H1 (cell line): ENCODE results near the gene GPR137.

Experiments
- POLR2A ChIP-seq, 2 experiments: IDR thresholded peaks; 1 replicate in 1 of 2; 2 replicates in 1 of 2; pipeline ENCODE4 v1.6.1; 2011; ENCODE audit warnings: low read depth in 2 of 2, low read length in 2 of 2, mild to moderate bottlenecking in 2 of 2; ENCODE audit errors: control extremely low read depth in 1 of 2
- TF ChIP-seq, protein P1 (sequence below), 3 experiments: IDR thresholded peaks; 1 replicate in 2 of 3; 2 replicates in 1 of 3; pipeline versions ENCODE4 v1.5.1 to v1.6.1; 2011; ENCODE audit warnings: low read length in 3 of 3, mild to moderate bottlenecking in 3 of 3, inconsistent platforms in 2 of 3, low read depth in 1 of 3, moderate library complexity in 1 of 3; ENCODE audit not compliant: insufficient read depth in 1 of 3; ENCODE audit errors: control extremely low read depth in 1 of 3

DNA sequence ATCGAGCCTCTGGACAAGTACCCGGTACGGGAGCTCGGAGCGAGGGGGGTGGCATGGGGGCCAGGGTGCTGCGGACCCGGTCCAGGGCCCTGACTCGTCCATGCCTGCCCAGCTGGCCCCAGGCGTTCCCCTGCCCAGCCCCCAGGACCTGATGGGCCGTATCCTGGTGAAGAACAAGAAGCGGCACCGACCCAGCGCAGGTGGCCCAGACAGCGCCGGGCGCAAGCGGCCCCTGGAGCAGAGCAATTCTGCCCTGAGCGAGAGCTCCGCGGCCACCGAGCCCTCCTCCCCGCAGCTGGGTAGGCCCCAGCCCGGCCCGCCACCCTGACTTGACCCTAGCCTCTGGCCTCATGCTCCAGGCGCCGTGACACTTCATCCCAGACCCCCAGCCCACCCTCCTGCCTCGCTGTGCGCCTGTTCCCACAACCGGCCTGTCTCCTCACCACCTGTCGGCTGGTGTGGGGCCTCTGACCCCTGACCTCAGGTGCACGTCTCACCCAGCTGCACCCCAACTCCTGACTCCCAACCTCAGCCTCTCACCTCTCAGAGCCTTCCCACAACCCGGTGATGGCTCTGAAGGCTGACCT, 26.6 kb upstream of the GPR137 start:
- TF ChIP-seq, protein P1, sequence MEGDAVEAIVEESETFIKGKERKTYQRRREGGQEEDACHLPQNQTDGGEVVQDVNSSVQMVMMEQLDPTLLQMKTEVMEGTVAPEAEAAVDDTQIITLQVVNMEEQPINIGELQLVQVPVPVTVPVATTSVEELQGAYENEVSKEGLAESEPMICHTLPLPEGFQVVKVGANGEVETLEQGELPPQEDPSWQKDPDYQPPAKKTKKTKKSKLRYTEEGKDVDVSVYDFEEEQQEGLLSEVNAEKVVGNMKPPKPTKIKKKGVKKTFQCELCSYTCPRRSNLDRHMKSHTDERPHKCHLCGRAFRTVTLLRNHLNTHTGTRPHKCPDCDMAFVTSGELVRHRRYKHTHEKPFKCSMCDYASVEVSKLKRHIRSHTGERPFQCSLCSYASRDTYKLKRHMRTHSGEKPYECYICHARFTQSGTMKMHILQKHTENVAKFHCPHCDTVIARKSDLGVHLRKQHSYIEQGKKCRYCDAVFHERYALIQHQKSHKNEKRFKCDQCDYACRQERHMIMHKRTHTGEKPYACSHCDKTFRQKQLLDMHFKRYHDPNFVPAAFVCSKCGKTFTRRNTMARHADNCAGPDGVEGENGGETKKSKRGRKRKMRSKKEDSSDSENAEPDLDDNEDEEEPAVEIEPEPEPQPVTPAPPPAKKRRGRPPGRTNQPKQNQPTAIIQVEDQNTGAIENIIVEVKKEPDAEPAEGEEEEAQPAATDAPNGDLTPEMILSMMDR (IDR thresholded peaks at IDR 0.05; ENCODE audit: control extremely low read depth in 1 of 3, insufficient read depth in 1 of 3, low read depth in 1 of 3, low read length in 3 of 3): no peak
- no peak for TF ChIP-seq POLR2A (IDR thresholded peaks at IDR 0.05; ENCODE audit: control extremely low read depth in 1 of 2, low read depth in 2 of 2, low read length in 2 of 2)
